GM19324 (cell line): ENCODE measurements around the gene UGT1A10.

Experiments used
- ATAC-seq: cut with Tn5 transposase; IDR thresholded peaks from one replicate; pipeline ENCODE4 v1.9.1; 2021; ENCODE audit warnings: mild to moderate bottlenecking, moderate library complexity; ENCODE audit not compliant: unreplicated experiment, low FRiP score

Gene UGT1A10

GRCh38 chr2:233768076-233768475 lies 131.8 kb downstream of the UGT1A10 start:
- ATAC-seq: no peak

- ATAC-seq: no peak
Measured at GRCh38 chr2:233769260-233769659, 133.0 kb downstream of the UGT1A10 start.

GRCh38 chr2:233772153-233772552 lies 135.9 kb downstream of the UGT1A10 start:
- no peak for ATAC-seq

GRCh38 chr2:233772583-233772982 lies 136.3 kb downstream of the UGT1A10 start:
- ATAC-seq: no peak

- ATAC-seq: no peak
Measured at GRCh38 chr2:233773854-233774253, 137.6 kb downstream of the UGT1A10 start.

- ATAC-seq: no peak
Measured at GRCh38 chr2:233775414-233775813, 139.2 kb downstream of the UGT1A10 start.

- no peak for ATAC-seq
Measured at GRCh38 chr2:233778030-233778429, 141.8 kb downstream of the UGT1A10 start, which contains the start of gene MROH2A. Gene MROH2A (plus strand): TSS chr2:233778330. CDS start chr2:233779359, 1,029 bp downstream.

GRCh38 chr2:233779722-233780121 lies 143.5 kb downstream of the UGT1A10 start:
- ATAC-seq: no peak

GRCh38 chr2:233780771-233781170 lies 144.5 kb downstream of the UGT1A10 start:
- ATAC-seq: no peak

- ATAC-seq: no peak
Measured at GRCh38 chr2:233789554-233789953, 153.3 kb downstream of the UGT1A10 start.

- ATAC-seq: no peak
Measured at GRCh38 chr2:233791151-233791882, 155.1 kb downstream of the UGT1A10 start.

- ATAC-seq: no peak
Measured at GRCh38 chr2:233791883-233792329, 155.7 kb downstream of the UGT1A10 start.

GRCh38 chr2:233792720-233793119 lies 156.5 kb downstream of the UGT1A10 start:
- no peak for ATAC-seq

- ATAC-seq: no peak
Measured at GRCh38 chr2:233793465-233794127, 157.3 kb downstream of the UGT1A10 start.

- ATAC-seq: no peak
Measured at GRCh38 chr2:233794128-233794658, 157.9 kb downstream of the UGT1A10 start.

GRCh38 chr2:233795735-233796171 lies 159.5 kb downstream of the UGT1A10 start:
- ATAC-seq: no peak

GRCh38 chr2:233796254-233796653 lies 160.0 kb downstream of the UGT1A10 start:
- no peak for ATAC-seq

- no peak for ATAC-seq
Measured at GRCh38 chr2:233798335-233799086, 162.3 kb downstream of the UGT1A10 start.

- no peak for ATAC-seq
Measured at GRCh38 chr2:233799087-233799665, 162.9 kb downstream of the UGT1A10 start.

GRCh38 chr2:233799716-233800115 lies 163.5 kb downstream of the UGT1A10 start:
- ATAC-seq: no peak
